Thymus (tissue), 11 donors: ENCODE data around the gene ADGRE2. TPM values are rescaled to one million over a fixed set of nuclear protein-coding genes. Genes with fewer than 3 reads are reported as not detected.

Experiments
- DNase-seq, 9 donors: peaks; one replicate each; pipeline ENCODE4 v3.0.0-alpha.2; 2013; ENCODE audit warnings: low spot score in 9 of 9, low read depth in 6 of 9, missing footprints in 1 of 9
- H3K27ac ChIP-seq, 2 donors: one replicate each; pipeline ENCODE4 v1.5.1; 2013; ENCODE audit warnings: control low read depth in 1 of 2, low read depth in 1 of 2, low read length in 1 of 2, mild to moderate bottlenecking in 1 of 2, moderate library complexity in 1 of 2
- H3K27me3 ChIP-seq, 2 donors: one replicate each; pipeline ENCODE4 v1.5.1; 2013; ENCODE audit warnings: low read length in 1 of 2; ENCODE audit not compliant: control insufficient read depth in 2 of 2, insufficient read depth in 1 of 2
- H3K36me3 ChIP-seq, 2 donors: one replicate each; pipeline ENCODE4 v1.5.1; 2013; ENCODE audit warnings: low read length in 1 of 2, mild to moderate bottlenecking in 1 of 2, moderate library complexity in 1 of 2; ENCODE audit not compliant: control insufficient read depth in 2 of 2, insufficient read depth in 2 of 2
- H3K4me1 ChIP-seq, 2 donors: one replicate each; pipeline ENCODE4 v1.5.1; 2013; ENCODE audit warnings: low read length in 2 of 2; ENCODE audit not compliant: control insufficient read depth in 2 of 2, insufficient read depth in 2 of 2
- H3K4me3 ChIP-seq, 2 donors: one replicate each; pipeline ENCODE4 v1.5.1; 2013; ENCODE audit warnings: low read length in 2 of 2, control low read depth in 1 of 2, mild to moderate bottlenecking in 1 of 2
- H3K9me3 ChIP-seq, 2 donors: one replicate each; pipeline ENCODE4 v1.5.1; 2013; ENCODE audit warnings: low read length in 1 of 2, mild to moderate bottlenecking in 1 of 2; ENCODE audit not compliant: control insufficient read depth in 2 of 2, insufficient read depth in 1 of 2
- WGBS: extraction: QIAGEN DNeasy Blood & Tissue Kit; methylation state at CpG from one replicate; pipeline ENCODE4 v1.1.7; 2013; 5-methylcytosine and 5-hydroxymethylcytosine counted together
- polyA plus RNA-seq: library from polyadenylated mRNA; stranded (reverse); fragments of 200-250 nt; gene quantifications from one replicate; pipeline ENCODE4 v1.2.3, GENCODE V29; 2013
- total RNA-seq: library from RNA; stranded (reverse); fragments of 120-200 nt; gene quantifications from one replicate; pipeline ENCODE4 v1.2.4, GENCODE V29; 2013
- donor health status: healthy.

Gene ADGRE2
- total and polyA plus RNA-seq, 2 donors: 1.2 to 3.4 TPM

GRCh38 chr19:14763497-14764145 lies 14.7 kb downstream of the ADGRE2 start:
- H3K4me3 ChIP-seq: no peak overlapping the region
- H3K4me1 ChIP-seq: no peaks in the 10 kb centered on the region
- H3K9me3 ChIP-seq: no peaks in the 10 kb centered on the region
- whole genome bisulfite sequencing: 98% methylated on average over 4 of the region's 4 CpGs
- no peak overlapping the region for H3K27ac ChIP-seq
- no peaks in the 10 kb centered on the region for H3K27me3 ChIP-seq
- H3K36me3 ChIP-seq: peaks cover 0 to 2% of the 10 kb centered on the region in 2 donors
- no peak for DNase-seq

DNA sequence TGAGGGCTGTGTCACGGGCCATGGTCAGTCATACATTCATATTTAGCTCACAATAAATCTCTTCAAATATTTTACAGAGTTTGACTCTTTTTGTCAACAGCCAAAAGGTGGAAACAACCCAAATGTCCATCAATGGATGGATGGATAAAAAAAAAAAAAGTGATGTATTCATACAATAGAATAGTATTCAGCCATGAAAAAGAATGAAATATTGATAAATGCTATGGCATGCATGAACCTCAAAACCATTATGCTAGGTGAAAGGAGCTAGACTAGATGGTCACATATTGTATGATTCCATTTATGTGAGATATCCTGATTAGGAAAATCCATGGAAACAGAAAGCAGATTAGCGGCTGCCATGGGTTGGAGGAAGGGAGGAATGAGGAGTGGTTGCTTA lies 16.2 kb downstream of the ADGRE2 start:
- H3K27me3 ChIP-seq: no peaks in the 10 kb centered on the region
- no peak for DNase-seq
- no peak overlapping the region for H3K27ac ChIP-seq
- H3K4me3 ChIP-seq: no peak overlapping the region
- peaks cover 0 to 2% of the 10 kb centered on the region in 2 donors for H3K36me3 ChIP-seq
- WGBS: 93% methylated on average over 2 of the region's 2 CpGs
- H3K4me1 ChIP-seq: no peaks in the 10 kb centered on the region
- no peaks in the 10 kb centered on the region for H3K9me3 ChIP-seq

- Histone ChIP-seq H3K27me3 (no peaks in the 10 kb centered on the region), H3K4me3 (no peak overlapping the region), H3K4me1 (no peaks in the 10 kb centered on the region), H3K9me3 (no peaks in the 10 kb centered on the region), H3K27ac (no peak overlapping the region), H3K36me3 (peaks cover 0 to 2% of the 10 kb centered on the region in 2 donors)
- 91% methylated on average over 5 of the region's 5 CpGs for WGBS
- DNase-seq: no peak
Observed at GRCh38 chr19:14761607-14762006, 16.8 kb downstream of the ADGRE2 start.

GRCh38 chr19:14758816-14759215 lies 19.5 kb downstream of the ADGRE2 start:
- H3K36me3 ChIP-seq: no peaks in the 10 kb centered on the region
- H3K27me3 ChIP-seq: no peaks in the 10 kb centered on the region
- no peak overlapping the region for H3K27ac ChIP-seq
- H3K4me3 ChIP-seq: no peak overlapping the region
- 92% methylated on average over 16 of the region's 16 CpGs for WGBS
- no peaks in the 10 kb centered on the region for H3K9me3 ChIP-seq
- H3K4me1 ChIP-seq: no peaks in the 10 kb centered on the region
- no peak for DNase-seq

GRCh38 chr19:14748601-14749000 lies 29.8 kb downstream of the ADGRE2 start:
- Histone ChIP-seq H3K4me3 (no peak overlapping the region), H3K4me1 (no peaks in the 10 kb centered on the region), H3K27me3 (no peaks in the 10 kb centered on the region), H3K27ac (no peak overlapping the region), H3K9me3 (no peaks in the 10 kb centered on the region), H3K36me3 (no peaks in the 10 kb centered on the region)
- DNase-seq: no peak
- WGBS: 89% methylated on average over 6 of the region's 6 CpGs

DNA sequence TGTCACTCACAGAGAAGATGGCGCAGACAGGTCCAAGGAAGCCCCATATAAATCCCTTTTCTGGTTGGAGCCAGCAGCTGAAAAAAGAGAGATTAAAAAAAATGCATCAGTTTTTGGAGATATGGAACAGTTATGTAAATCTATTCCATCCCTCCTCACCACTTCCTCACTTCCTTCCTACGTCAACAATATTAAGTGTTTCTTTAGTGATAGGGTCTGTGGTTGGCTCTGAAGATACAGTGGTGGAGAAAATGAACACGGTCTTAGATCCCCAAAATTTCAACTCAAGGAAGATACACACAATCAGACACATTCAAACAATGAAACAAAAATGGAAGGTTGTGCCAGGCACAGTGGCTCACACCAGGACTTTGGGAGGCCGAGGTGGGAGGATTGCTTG lies 31.5 kb downstream of the ADGRE2 start:
- H3K27me3 ChIP-seq: no peaks in the 10 kb centered on the region
- H3K9me3 ChIP-seq: no peaks in the 10 kb centered on the region
- 80% methylated on average over 4 of the region's 4 CpGs for WGBS
- H3K36me3 ChIP-seq: no peaks in the 10 kb centered on the region
- H3K4me1 ChIP-seq: no peaks in the 10 kb centered on the region
- no peak overlapping the region for H3K4me3 ChIP-seq
- DNase-seq: no peak
- no peak overlapping the region for H3K27ac ChIP-seq

GRCh38 chr19:14735915-14736314 lies 42.4 kb downstream of the ADGRE2 start:
- H3K4me3 ChIP-seq: no peak overlapping the region
- no peaks in the 10 kb centered on the region for H3K27me3 ChIP-seq
- no peak overlapping the region for H3K27ac ChIP-seq
- DNase-seq: no peak
- no peaks in the 10 kb centered on the region for H3K36me3 ChIP-seq
- WGBS: 77% methylated on average over 5 of the region's 5 CpGs
- no peaks in the 10 kb centered on the region for H3K4me1 ChIP-seq
- H3K9me3 ChIP-seq: no peaks in the 10 kb centered on the region

GRCh38 chr19:14733574-14733973 lies 44.8 kb downstream of the ADGRE2 start:
- DNase-seq: no peak
- 0% methylated on average over 1 of the region's 1 CpG for WGBS

DNA sequence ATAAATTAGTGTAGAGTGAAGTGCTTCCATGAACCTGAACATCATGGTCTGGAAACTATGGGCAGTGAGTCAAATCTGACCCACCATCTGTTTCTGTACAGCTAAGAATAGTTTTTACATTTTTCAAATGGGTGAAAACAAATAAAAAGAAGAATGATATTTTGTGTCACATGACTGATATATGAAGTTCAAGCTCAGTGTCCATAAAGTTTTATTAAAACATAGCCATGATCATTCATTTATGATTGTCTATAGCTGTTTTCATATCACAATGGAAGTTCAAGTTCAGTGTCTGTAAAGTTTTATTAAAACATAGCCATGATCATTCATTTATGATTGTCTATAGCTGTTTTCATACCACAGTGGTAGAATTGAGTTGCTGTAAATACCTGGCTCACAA lies 45.9 kb downstream of the ADGRE2 start:
- Histone ChIP-seq H3K27ac (no peak overlapping the region), H3K9me3 (peaks cover 0 to 4% of the 10 kb centered on the region in 2 donors), H3K4me3 (no peak overlapping the region), H3K36me3 (no peaks in the 10 kb centered on the region), H3K4me1 (no peaks in the 10 kb centered on the region), H3K27me3 (no peaks in the 10 kb centered on the region)
- DNase-seq: no peak

More at GRCh38 chr19:14733574-14733973, 44.8 kb downstream of the ADGRE2 start:
- peaks cover 0 to 4% of the 10 kb centered on the region in 2 donors for H3K9me3 ChIP-seq
- H3K4me3 ChIP-seq: no peak overlapping the region
- H3K27ac ChIP-seq: no peak overlapping the region
- H3K27me3 ChIP-seq: no peaks in the 10 kb centered on the region
- H3K36me3 ChIP-seq: no peaks in the 10 kb centered on the region
- no peaks in the 10 kb centered on the region for H3K4me1 ChIP-seq
